Erythroblast (primary cell): ENCODE results near the gene ZNF835.
A peak's percentile ranks its signal among the peaks of the same experiment; 100 is the strongest.
"Not testable (repeated sequence)": the region's sequence is repeated elsewhere in the genome, so short reads cannot be mapped to it uniquely, and the experiment has no call there.

Experiments used
- DNase-seq, 2 experiments: peaks; one replicate each; lab custom pipeline; 2025; lab: John Stamatoyannopoulos, UW
- GATA1 ChIP-seq: IDR thresholded peaks from 2 replicates; pipeline ENCODE4 v1.6.1; 2011; ENCODE audit warnings: low read depth, mild to moderate bottlenecking, control low read depth, low read length, moderate library complexity
- POLR2A ChIP-seq: IDR thresholded peaks from 2 replicates; pipeline ENCODE4 v1.6.1; 2011; ENCODE audit warnings: mild to moderate bottlenecking, low read length

ZNF835 gene

DNA sequence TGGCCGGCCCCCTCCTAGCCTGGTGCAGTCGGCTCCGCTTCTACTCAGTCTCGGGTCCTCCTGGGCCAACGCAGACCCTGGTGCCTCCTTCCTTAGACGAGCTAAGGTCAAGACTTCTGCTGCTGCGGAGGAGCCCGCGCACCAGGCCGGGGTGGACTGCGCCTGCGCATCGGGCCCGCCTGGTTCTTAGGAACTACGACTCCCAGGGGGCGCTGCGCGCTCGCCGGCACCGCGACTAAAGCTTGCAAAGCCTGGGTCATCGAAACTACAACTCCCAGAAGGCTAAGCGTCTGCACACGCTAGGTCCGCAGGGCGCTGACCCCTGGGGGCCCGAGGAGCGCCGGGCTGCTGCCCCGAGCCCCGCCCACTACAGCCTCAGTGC lies at the start of gene ZNF835:
TSS of gene ZNF835 (minus strand) at position 145 of the 382 bp plus-strand sequence. CDS start 6,559 bp downstream, outside the sequence.
- no peak for TF ChIP-seq GATA1
- TF ChIP-seq POLR2A = no peak
- peak; percentile 70 to 77 for DNase-seq

DNA sequence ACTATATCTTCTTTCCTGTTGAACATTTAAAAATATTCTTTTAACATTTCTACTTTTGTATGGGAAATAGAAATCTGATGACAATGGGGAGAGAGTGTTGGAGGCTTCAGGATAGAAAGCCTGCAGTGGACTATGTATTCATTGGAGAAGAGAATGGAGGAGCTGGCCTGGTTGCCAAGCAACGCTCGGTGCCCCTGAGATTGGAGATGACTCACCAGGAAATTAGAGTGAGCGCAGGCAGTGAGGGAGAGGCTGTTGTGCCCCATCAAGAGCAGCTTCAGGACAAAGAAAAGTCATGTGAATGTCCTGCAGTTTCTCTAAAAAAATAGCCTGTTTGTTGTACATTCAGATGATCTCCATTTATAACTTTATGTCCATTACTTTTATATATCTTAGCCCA lies 48.7 kb upstream of the ZNF835 start:
- no peak for TF ChIP-seq POLR2A
- no peak for TF ChIP-seq GATA1
- no peak for DNase-seq

DNA sequence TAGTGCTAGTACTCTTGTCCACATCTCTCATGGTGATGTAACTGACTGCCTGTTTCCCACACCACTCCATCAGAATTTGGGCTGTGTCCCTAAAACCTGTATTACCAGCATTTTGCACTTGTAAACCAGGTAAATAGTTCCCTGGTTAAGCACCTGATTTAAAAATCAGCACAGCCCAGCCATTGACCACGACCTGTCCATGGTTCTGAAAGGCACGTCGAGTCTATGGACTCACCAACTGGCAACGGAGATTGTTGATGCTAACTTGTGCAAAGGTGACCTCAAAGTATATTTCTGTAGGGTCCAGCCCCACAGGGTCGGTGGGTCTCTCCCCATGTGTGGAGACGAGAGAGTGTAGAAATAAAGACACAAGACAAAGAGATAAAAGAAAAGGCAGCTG lies 46.7 kb upstream of the ZNF835 start:
- TF ChIP-seq POLR2A = no peak
- TF ChIP-seq GATA1 = no peak

DNA sequence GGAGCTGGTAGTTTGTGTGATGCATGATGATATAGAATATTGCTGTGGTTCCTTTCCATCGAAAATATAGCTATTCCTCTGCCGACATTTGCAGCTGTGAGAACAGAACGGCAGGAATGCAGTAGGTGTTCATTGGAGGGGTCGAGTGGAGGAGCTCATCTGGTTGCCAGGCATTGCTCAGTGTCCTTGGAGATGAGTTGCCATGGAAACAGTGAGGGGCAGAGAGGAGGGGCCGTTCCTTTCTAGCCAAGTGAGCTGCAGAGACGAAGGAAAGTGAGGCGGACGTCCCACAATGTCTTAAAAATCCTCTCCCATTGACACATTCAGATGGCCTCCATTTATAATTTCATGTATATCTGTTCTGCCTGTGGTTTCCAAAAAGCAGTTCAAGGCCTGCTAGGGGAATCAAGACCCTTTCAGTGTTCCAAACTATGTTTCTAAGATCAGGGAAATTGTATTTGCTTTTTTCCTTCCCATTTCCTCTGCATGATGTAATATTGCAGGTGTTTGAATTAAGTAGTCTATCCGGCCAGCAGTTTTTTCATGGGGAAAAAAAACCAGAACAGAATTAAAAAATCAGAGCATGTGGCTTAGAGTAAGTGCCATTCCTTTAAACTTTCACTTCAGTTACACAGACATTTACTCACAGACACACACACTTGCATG lies 41.2 kb upstream of the ZNF835 start:
- TF ChIP-seq GATA1 (no peak), POLR2A (no peak)
- no peak for DNase-seq

More for the DNA sequence above, 46.7 kb upstream of the ZNF835 start:
- no peak for DNase-seq

DNA sequence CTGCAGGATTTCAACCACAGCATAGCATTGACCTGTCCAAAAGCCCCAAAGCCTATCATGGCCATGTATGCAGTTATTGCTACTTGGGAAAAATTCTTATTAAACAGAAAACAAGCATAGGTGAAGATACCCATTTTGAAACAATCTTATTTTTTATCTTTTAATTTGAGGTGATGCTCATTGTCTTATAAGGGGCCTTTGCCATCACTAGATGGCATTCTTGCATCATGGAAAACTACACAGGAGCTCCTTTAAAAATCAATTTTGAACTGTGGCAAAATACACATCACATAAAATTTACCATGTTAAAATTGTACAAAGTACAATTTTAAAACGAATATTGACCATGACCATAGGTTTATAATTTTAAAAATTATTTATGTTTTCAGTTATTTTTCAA lies 38.9 kb upstream of the ZNF835 start:
- no peak for DNase-seq
- TF ChIP-seq GATA1 (no peak), POLR2A (no peak)

DNA sequence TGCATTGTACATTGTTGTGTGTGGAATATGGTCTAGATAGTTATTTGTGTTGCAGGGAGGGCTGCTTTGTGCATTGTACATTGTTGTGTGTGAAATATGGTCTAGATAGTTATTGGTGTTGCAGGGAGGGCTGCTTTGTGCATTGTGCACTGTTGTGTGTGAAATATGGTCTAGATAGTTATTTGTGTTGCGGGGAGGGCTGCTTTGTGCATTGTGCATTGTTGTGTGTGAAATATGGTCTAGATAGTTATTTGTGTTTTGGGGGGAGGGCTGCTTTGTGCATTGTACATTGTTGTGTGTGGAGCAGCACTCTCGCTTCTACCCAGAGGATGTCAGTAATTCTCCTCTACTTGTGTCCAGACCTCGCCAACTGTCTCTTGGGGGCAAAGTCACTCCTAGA lies 36.3 kb upstream of the ZNF835 start:
- TF ChIP-seq GATA1 = no peak
- no peak for TF ChIP-seq POLR2A
- DNase-seq = no peak

DNA sequence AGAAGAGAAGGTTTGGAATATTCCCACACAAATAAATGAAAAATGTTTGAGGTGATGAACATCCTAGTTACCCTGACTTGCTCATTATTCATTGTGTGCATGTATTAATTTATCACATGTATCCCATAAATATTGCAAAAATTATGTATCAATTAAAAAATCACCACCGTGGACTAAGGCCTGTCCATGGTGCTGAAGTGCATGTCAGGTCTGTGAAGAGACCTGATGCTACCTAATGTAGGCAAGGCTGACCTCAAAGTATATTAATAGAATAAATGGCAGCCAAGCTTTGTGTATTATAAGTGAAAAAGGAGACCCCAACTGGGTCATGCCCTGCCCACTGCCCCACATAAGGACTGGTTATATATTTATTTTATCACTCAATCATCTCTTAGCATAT lies 34.4 kb upstream of the ZNF835 start:
- no peak for DNase-seq
- no peak for TF ChIP-seq POLR2A
- TF ChIP-seq GATA1 = no peak

DNA sequence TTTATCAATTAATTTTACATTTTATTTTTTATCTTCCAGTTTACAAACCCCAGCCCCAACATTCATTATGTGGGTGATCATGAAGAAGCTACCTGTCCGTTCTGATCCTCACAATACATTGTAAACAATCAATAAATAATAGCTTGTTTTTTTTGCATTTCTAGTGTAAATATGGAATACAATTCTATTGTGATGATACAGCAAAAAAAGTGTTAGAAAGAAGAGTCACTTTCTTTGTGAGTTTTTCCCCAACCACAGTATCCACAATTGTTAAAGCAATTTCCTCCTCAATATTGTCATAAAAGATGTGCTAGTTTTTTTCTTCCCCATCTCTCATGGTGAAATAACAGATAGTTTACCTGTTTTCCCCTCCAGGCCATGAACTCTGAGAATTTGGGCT lies 30.3 kb upstream of the ZNF835 start:
- TF ChIP-seq GATA1 = no peak
- no peak for TF ChIP-seq POLR2A

DNA sequence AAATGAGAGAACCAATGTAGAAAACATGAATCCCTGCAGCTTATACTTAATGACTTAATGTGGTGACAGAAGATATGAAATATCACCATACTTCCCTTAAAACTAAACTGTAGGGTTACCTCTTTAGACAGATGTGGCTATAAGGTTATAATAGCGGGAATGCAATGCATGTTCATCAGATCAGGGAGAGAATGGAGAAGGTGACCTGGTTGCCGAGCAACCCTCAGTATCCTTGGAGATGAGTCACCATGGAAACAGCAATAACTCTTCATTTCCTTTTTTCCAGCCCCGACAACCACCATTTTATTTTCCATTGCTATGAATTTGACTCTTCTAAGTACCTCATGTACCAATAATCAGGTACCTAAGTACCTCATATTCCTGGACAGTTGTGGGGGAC lies 28.0 kb upstream of the ZNF835 start:
- no peak for DNase-seq
- TF ChIP-seq GATA1 (no peak), POLR2A (no peak)

More for the DNA sequence above, 30.3 kb upstream of the ZNF835 start:
- no peak for DNase-seq

DNA sequence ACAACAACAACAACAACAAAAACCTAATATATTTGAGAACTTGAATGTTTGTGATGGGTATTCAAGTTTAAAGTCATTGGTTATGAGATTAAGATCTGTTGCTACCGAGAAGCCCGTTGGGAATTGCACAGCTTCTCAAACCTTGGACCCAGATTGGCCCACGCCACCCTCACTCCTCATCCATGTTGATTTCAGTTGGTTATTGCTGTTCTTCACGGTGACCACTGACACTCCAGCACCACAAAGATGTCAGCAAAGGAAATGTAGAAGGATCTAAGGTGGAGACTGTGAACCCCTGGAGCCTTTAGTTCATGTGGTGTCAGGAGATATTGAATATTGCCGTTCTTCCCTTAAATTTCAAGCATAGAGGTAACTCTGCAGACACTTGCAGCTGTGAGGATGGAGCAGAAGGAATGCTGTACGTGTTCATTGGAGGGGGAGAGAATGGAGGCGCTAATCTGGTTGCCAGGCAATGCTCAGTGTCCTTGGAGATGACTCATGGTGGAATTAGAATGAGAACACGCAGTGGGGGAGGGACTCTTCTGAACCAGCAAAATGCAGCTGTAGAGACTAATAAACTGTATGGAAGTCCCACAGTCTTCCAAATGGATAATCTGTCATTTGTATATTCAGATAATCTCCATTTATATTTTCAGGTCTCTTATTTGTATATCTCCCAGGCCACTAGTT lies 20.8 kb upstream of the ZNF835 start:
- no peak for DNase-seq
- TF ChIP-seq GATA1 (no peak), POLR2A (no peak)

DNA sequence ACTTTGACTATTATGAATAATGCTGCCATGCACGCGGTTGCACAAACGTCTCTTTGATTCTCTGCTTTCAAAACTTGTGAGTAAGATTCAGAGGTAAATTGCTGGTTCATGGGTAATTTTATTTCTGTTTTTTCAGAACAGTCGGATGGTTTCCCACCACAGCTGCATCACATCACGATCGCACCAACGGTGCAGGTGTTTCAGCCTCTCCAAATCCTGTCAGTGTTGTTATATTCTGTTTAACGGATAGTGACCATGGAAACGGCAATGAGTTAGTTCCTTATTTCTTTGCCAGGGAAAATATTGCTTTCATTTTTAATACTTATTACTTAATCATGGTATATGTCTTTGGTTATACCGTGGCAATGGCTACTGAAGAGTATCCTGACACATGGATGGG lies 19.1 kb upstream of the ZNF835 start:
- TF ChIP-seq POLR2A = no peak

DNA sequence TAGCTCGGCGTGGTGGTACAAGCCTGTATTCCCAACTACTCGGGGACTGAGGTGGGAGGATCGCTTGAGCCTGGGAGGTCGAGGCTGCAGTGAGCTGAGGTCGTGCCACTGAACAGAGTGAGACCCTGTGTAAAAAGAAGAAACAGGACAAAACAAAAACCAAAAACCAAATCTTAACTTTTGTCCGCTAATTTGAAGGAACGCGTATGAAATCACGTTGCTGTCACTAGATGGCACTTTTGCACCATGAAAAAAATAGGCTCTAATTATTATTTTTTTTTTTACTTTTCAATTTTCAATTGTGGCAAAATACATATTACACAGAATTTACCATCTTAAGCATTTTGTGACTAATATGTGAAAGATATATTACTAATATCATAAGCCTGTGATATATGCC lies 17.6 kb upstream of the ZNF835 start:
- DNase-seq = no peak
- no peak for TF ChIP-seq POLR2A
- no peak for TF ChIP-seq GATA1

More for the DNA sequence above, 19.1 kb upstream of the ZNF835 start:
- no peak for DNase-seq

DNA sequence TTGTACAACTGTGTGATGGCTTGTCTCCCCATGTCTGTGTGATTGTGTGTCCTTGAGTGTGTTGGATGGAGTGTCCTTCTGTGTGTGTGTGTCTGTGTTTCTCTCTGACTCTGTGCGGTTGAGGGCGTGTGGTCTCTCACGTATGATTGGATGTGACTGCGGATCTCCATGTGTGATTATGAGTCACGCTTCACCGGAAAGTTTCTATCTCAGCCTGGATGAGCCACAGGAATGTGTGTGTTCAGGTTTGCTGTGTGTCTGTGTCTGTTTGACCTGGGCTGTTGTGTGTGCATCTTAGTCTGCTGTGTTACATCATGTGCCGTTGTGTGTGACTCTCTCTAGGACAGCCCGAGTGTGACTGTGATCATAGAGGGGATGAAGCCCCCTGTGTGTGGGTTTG lies 15.5 kb upstream of the ZNF835 start:
- no peak for TF ChIP-seq POLR2A
- no peak for TF ChIP-seq GATA1
- no peak for DNase-seq

DNA sequence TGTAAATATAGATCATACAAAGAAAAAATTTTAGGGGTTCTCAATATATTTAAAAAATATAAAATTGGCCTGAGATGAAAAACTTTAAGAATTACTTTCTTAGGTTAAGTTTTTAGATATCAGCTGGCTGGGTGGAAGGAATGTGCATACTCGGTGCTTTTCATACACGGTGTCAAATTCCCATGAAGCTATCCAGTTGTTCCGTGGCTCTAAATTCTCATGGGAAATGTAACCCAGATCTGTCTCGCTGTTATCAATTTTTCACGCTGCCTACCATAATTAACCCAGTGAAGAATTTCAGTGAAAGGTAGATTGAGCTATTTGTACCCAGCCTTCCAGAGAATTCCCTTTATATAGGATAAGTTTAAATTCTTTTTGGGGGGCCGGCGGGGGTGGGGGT lies 11.6 kb upstream of the ZNF835 start:
- DNase-seq = no peak
- no peak for TF ChIP-seq GATA1
- no peak for TF ChIP-seq POLR2A

DNA sequence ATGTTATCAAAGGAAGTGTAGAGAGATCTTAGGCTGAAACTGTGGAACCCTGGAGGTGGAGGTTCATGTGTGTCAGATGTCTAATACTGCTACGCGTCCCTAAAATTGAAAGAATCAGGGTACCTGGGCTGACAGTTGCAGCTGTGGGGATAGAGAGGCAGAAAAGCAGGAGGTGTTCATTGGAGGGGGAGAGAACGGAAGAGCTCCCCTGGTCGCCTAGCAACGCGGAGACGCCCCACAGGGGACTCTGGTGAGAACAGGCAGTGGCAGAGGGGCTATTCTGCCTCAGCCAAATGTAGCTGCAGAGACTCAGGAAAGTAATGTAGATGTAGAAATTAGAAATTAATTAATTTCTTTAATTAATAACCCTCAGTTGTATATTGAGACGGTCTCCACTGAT lies 10.1 kb upstream of the ZNF835 start:
- no peak for TF ChIP-seq POLR2A
- TF ChIP-seq GATA1 = no peak
- no peak for DNase-seq

DNA sequence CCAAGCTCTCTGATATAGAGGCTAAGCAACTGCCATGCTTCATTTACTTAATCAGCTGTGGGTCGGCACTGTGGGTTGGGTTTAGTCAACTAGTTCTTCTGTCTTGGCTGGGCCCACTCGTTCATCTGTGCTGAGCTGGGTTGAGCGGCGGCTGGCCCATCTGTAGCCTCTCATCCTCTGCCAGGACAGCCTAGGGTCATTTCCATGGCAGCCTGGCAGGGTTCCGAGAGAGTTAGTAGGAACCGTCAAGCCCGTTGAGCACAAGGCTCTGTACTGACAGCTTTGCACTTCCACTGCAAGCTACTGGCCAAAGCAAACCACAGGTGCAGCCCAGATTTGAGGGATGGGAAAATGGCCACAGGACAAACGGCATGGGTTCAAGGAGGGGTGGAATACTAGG lies 6.6 kb upstream of the ZNF835 start:
- TF ChIP-seq POLR2A (no peak), GATA1 (no peak)
- DNase-seq = no peak

DNA sequence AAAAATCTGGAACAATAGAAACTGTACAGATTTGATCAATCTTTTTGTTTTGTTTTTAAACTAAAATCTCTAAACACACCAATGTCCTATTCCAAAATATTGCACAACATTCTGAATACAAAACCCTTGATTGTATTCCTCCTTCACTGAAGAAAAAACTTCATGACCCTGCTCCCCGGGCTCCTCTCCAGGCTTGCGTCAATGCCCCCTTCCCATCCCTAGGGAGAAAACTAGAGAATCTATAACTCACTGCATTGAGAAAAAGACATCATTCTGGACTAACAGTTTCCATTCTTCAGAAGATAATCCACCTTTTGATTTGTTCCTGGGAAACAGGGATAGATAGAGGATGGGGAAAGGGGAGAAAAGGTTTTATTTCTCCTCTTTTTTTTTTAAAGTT lies 1.1 kb upstream of the ZNF835 start:
- DNase-seq = not testable (repeated sequence)
